ENCODE measurements around the gene DICER1. TPM values are rescaled to one million over a fixed set of nuclear protein-coding genes. Genes with fewer than 3 reads are reported as not detected.

Gene DICER1
- total RNA-seq, 2 donors from 2014 or later = 47.7 to 85.0 TPM

DNA sequence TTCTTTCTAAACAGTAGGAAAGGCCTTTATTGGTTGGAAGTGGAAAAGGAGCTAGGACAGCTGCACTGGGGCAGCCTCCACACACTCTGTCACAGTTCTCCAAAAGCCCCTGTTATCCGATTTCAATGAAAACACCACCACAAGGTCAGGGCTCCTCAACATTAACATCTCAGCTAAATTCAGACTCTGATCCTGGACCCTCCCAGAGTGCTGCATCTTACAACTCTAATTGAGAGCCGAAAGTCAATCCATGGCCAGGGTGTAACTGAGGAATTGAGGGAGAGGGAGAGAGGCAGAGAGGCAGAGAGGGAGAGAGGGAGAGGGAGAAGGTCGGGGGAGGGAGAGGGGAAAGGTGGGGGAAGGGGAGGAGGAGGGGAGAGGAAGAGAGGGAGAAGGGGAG is 32.1 kb downstream of the DICER1 start:
- peaks cover 0 to 6% of the 10 kb centered on the region in 2 donors for H3K36me3 ChIP-seq (replicated peaks in 1 of 2; ENCODE audit: insufficient read depth in 1 of 2, low read depth in 2 of 2)

DNA sequence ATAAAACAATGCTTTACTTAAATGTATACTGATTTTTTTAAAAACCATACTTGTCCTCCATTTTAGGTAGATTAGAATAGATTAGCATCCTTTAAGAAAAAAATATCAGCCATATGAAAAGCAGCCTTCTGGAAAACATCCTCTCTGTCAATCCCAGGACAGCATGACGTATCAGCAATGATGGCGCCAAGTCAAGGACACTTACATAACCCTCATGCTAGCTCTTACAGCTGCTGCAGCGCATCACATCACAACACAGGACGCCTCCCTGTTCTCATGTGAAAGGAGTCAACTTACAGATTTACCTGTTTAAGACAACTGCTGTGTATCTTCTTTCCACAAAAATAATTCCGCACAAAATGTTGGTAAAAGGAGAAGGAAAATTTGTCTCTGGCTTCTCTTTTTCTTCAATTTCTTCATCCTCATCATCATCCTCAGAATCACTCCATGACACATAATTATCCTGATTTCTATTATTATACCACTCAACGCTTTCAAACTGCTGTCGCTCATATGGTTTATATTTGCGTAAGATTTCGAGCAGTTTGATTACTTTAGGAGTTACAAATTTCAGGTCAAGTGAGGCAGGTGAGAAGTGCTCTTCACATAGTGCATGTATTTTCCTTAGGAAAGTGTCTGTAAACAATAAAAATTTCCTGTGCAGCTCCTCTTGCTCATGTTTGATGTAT is 33.3 kb downstream of the DICER1 start:
- no peak for ATAC-seq
- peaks cover 0 to 9% of the 10 kb centered on the region in 2 donors for H3K36me3 ChIP-seq (replicated peaks in 1 of 2; ENCODE audit: insufficient read depth in 1 of 2, low read depth in 2 of 2)
- no peak overlapping the region for H3K4me3 ChIP-seq
- H3K27me3 ChIP-seq = no peaks in the 10 kb centered on the region
- no peaks in the 10 kb centered on the region for H3K9me3 ChIP-seq
- WGBS, 2 donors = 89 to 97% methylated on average over 9 of the region's 9 CpGs
- no peak overlapping the region for H3K27ac ChIP-seq
- peak in 2 of 4 donors; percentile 18 to 25 for DNase-seq
- TF ChIP-seq, protein P1, sequence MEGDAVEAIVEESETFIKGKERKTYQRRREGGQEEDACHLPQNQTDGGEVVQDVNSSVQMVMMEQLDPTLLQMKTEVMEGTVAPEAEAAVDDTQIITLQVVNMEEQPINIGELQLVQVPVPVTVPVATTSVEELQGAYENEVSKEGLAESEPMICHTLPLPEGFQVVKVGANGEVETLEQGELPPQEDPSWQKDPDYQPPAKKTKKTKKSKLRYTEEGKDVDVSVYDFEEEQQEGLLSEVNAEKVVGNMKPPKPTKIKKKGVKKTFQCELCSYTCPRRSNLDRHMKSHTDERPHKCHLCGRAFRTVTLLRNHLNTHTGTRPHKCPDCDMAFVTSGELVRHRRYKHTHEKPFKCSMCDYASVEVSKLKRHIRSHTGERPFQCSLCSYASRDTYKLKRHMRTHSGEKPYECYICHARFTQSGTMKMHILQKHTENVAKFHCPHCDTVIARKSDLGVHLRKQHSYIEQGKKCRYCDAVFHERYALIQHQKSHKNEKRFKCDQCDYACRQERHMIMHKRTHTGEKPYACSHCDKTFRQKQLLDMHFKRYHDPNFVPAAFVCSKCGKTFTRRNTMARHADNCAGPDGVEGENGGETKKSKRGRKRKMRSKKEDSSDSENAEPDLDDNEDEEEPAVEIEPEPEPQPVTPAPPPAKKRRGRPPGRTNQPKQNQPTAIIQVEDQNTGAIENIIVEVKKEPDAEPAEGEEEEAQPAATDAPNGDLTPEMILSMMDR (IDR thresholded peaks at IDR 0.05) = no peak
- intact Hi-C loops (cut with DNase I) = no loop called here
- H3K4me1 ChIP-seq = peaks cover 22% of the 10 kb centered on the region

More for the DNA sequence above, 32.1 kb downstream of the DICER1 start:
- ATAC-seq (no peak), DNase-seq (no peak)
- Histone ChIP-seq H3K4me3 (no peak overlapping the region), H3K27ac (no peak overlapping the region), H3K9me3 (no peaks in the 10 kb centered on the region), H3K27me3 (no peaks in the 10 kb centered on the region), H3K4me1 (peaks cover 26% of the 10 kb centered on the region)
- TF ChIP-seq, protein P1 (IDR thresholded peaks at IDR 0.05) = no peak
- intact Hi-C loops (cut with DNase I) = no loop called here
- 82 to 92% methylated on average over 2 to 3 of the region's 3 CpGs for WGBS, 2 donors

DNA sequence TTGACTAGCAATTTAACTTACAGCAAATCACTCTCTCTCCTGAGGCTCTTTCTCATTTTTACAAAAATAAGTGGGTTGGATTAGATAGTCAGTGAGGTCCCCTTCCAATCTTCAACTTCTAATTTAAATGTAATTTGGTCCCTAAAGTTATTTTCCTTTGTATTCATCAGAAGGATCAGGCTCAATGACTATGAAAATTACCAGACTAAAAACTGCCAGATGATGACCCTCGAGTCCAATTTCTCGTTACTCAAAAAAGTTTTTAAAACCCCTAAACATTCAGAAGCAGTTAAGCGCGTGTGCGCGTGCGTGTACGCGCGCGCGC is 34.7 kb downstream of the DICER1 start:
- peaks cover 8% of the 10 kb centered on the region for H3K4me1 ChIP-seq
- no peak overlapping the region for H3K27ac ChIP-seq
- ATAC-seq (no peak), DNase-seq (no peak)
- peaks cover 0 to 9% of the 10 kb centered on the region in 2 donors for H3K36me3 ChIP-seq (replicated peaks in 1 of 2; ENCODE audit: insufficient read depth in 1 of 2, low read depth in 2 of 2)
- H3K4me3 ChIP-seq = no peak overlapping the region
- no peaks in the 10 kb centered on the region for H3K27me3 ChIP-seq
- WGBS, 2 donors = 93 to 99% methylated on average over 12 of the region's 12 CpGs
- no peaks in the 10 kb centered on the region for H3K9me3 ChIP-seq
- intact Hi-C loops (cut with DNase I) = no loop called here
- no peak for TF ChIP-seq POLR2A (IDR thresholded peaks at IDR 0.05)
- TF ChIP-seq, protein P1 (IDR thresholded peaks at IDR 0.05) = no peak

DNA sequence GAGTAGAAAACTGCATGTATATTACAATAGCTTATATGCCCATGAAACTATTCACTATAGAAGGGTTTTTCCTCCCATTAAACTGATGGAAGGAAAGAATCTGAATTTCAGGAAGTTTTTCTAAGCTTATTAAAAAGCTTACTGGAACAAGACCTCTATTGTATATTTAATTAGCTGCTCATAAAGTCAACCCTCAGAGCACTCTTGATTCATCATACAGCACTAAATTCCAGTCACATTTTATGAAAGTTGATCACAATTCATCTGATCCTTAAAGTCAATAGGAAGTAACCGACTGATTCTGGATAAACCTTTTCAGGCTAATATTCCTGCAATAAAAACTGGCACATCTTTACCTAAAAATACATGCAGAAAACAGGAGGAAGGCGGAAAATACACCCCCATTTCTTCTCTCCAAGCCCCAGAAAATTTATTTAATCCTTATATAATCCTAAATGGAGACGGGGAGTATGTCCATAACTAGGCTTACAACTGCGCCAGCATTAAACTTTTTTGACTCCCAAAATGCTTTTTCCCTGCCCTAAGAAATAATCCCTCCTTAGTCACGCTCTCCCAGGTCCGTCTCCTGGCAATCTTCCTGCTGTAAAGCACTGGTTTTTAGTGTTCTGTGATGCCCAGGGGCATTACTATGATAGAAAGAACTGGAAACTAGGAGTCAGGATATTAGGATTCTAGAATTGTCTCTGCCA is 35.3 kb downstream of the DICER1 start:
- no peak overlapping the region for H3K4me3 ChIP-seq
- ATAC-seq = no peak
- TF ChIP-seq, protein P1 (IDR thresholded peaks at IDR 0.05) = no peak
- TF ChIP-seq POLR2A (IDR thresholded peaks at IDR 0.05) = no peak
- 93% methylated on average over 6 of the region's 6 CpGs for WGBS, 2 donors
- H3K4me1 ChIP-seq = peaks cover 2% of the 10 kb centered on the region
- H3K36me3 ChIP-seq (replicated peaks in 1 of 2; ENCODE audit: insufficient read depth in 1 of 2, low read depth in 2 of 2) = peaks cover 0 to 9% of the 10 kb centered on the region in 2 donors
- H3K9me3 ChIP-seq = no peaks in the 10 kb centered on the region
- H3K27ac ChIP-seq = no peak overlapping the region
- H3K27me3 ChIP-seq = no peaks in the 10 kb centered on the region
- no peak for DNase-seq
- intact Hi-C loops (cut with DNase I) = no loop called here
